OCI-M1 (cell line): Measurements from ENCODE around the gene MED28.
A peak's percentile ranks its signal among the peaks of the same experiment; 100 is the strongest.
"Not testable (repeated sequence)": the region's sequence is repeated elsewhere in the genome, so short reads cannot be mapped to it uniquely, and the experiment has no call there.

Experiments used
- DNase-seq: peaks from one replicate; lab custom pipeline; 2025; lab: John Stamatoyannopoulos, UW

Gene MED28, protein sequence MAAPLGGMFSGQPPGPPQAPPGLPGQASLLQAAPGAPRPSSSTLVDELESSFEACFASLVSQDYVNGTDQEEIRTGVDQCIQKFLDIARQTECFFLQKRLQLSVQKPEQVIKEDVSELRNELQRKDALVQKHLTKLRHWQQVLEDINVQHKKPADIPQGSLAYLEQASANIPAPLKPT

DNA sequence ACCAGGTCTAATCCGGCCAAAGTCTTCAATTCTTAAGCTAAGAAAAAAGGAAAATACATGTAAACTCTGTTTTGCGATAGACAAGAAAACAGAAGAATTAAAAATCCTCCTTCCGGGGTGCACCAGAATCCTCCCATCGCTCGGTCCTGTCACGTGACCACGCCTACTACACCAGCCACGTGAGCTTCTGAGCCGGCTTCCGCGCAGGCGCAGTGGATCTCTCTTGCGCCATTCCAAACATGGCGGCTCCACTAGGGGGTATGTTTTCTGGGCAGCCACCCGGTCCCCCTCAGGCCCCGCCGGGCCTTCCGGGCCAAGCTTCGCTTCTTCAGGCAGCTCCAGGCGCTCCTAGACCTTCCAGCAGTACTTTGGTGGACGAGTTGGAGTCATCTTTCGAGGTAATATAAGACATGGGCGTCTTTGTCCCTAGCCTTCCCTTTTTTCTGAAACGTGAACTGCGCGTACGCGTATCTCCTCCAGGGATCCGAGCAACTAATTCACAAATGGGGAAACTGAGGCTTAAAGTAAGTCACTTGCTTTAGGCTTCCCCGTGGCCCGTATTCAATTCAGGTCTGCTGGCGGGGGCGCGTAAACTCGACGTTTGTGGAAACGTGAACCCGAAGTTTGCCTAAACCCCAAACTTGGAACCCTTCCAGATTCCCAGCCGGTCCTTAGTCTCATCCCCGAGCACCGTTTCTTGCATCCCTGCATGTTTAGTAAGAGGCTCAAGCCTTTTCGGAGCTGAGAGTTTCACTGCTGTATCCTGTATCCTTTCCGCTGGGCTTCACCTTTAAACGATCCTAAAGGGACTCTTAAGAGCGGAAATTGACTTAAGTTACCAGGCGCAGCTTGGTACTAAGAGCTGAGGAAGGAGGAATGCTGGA lies at the start of gene MED28:
Gene MED28, plus strand, starts transcription at position 226 of the 884 bp plus-strand sequence. Its CDS starts 14 bp downstream, at position 240.
- DNase-seq: peak; percentile 96

DNA sequence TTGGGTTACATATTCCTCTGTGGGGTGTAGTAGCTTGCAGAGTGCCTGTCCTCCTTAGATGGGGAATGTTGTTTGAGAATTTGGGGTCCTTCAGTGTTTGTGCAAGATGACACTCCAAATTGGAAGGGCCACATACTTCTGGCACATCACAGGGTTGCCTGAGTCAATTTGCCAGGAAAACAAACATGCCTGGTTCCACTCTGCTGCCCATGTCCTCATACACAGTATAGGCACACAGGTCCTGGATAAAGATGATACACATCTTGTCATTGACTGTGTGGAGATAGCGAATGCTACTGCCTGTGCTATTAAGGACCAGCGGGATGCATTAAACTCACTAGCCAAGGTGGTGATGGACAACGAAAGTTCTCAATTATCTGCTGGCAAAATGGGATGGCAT lies 48.6 kb upstream of the MED28 start:
- no peak for DNase-seq

DNA sequence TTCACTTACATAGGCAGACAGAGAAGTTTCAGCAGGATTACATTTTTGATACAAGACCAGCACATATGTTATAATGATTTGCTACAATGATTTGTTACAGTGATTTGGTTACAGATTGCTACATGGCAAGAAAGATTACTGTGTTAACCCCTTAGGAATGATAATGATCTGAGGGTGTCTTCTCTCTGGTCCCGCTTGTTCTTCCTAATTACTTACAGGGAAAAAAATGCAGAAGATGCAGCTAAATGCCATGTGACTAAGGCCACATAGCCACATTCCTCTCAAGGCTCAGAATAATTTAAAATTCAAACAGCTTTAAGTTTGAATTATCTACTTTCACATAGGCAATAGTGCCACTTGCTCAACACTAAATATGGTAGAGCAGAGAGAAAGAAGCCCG lies 47.2 kb upstream of the MED28 start:
- no peak for DNase-seq

DNA sequence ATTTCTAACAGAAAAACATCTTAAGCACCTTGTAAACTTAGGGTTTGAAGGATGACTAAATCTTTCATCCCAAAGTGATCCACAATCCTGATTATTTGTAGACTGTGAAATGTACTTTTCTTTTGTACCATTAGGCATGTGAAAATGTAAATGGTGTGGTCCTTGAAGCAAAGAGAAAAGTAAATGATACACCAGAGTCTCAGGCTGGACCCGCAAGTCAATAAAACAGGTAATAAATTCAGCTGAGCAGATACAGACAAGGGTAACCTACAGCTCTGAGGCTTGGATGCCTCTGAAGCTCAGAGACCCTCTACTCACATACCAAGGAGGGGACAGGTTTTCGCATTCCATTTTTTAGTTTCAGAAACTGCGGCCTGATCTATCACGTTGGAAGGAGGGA lies 40.2 kb upstream of the MED28 start:
- DNase-seq: no peak

DNA sequence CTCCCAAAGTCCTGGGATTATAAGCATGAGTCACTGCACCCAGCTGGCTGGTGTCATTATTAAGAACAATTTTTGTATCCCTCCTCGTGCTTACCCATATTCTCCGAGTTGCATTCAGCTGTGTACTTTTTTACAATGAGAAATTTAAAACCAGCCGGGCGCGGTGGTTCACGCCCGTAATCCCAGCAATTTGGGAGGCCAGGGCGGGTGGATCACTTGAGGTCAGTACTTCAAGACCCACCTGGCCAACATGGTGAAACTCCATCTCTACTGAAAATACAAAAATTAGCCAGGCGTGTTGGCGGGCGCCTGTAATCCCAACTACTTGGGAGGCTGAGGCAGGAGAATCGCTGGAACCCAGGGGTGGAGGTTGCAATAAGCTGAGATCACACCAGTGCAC lies 39.3 kb upstream of the MED28 start:
- DNase-seq: not testable (repeated sequence)

DNA sequence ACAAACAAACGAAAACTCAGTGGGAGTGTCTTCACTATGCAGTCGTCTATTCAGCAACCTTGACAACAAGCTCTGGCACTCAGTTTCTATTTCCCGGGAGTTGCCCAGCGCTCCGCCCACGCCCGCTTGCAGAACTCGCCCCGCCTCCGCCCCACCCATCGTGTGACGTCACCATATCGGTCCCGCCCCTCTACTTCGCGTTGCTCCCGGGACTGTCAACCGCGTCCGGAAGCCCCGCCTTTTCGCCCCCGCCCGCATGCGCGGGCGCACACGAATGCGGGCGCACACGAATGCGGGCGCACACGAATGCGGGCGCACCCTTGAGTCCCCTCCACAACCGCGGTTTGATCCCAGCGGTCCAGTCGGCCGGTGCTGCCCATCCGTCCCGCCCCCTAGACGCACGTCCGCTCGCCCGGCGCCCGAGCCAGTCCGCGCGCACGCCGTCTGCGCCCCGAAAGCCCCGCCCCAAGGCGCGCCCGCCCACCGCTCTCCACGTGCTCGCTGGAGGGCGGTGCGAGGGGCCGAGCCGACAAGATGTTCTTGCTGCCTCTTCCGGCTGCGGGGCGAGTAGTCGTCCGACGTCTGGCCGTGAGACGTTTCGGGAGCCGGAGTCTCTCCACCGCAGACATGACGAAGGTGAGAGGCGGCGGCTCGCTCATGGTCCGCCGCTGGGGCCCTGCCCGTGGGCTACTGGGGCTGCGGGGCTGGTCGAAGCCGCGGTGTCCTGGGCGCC lies 37.3 kb upstream of the MED28 start, which contains the start of gene LAP3:
Gene LAP3, plus strand, starts transcription at position 267 of the 733 bp plus-strand sequence. Its CDS starts 268 bp downstream, at position 535.
- peak; percentile 98 for DNase-seq

DNA sequence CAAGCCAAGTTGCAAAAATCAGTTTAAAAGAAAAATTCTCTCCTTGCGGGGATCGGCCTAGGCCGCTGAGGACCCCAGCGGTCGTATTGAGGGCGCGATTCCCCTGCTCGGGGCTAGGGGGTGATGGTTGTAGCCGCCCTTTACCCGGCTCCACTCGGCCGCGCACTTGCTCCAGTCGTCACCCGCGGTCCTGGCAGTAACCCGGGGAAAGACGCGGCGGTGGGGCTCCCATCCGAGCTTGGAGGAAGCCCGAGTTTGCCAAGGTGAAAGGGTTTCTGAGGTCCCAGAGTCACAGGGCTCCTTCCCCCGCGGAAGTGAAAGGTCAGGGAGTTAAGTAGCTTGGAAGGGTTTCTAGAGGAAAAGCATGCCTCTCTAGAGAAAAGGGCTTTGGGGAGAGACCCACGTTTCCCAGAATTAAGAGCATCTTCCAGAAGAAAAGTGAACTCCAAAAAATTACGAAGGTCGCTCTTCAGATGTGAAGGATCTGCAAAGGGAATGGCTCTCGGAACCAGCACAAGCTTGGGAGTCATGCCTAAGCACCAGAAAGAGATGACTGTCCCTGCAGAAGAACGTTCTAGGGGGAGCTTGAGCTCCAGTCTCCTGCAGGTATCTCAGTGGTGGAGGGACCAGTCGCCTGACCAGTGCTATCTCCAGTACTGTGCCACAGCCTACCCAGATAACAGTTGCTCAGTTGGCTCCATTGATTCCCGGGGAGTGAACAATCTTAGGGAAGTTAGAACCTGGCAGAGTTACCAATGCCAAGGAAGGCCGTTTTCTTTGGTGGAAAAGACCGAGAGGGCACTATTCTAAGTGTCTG lies 36.6 kb upstream of the MED28 start:
- DNase-seq: peak; percentile 85

DNA sequence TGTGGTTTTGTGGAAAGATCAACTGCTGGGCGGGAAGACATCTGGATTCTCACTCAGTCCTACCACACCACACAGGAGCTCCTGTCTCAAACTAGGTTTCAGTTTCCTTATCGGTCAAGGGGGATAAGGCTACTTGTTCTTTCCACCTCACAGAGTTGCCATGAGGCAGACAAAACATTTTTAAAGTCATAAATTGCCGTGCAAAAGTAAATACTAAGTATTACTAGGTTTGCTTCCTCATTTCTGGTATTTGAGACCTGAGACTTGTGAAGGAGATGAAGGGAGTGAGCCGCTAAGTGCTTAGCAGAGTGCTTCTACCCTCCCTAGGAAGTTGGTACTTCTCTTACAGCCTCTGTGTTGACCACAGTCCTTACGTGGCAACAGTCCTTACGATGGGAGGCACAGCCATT lies 36.0 kb upstream of the MED28 start:
- DNase-seq: peak; percentile 91

DNA sequence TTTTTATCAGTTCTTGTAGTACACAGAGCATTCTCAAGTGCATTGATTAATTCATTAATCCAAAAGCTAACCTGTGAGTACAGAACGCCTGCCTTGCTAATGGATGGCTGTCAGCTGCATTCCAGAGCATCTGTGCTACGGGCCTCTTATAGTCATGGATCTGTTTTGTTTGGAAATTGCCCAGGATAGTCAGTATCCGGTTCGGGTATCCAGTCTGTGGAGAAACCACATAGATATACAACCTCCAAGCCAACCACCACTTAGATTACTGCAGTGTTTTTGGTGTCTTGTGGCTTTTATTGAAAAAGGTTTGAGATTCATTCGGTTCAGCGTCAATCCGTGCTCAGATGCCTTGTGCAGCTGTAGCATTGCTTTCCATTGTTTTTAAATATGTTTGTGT lies 33.5 kb upstream of the MED28 start:
- no peak for DNase-seq

DNA sequence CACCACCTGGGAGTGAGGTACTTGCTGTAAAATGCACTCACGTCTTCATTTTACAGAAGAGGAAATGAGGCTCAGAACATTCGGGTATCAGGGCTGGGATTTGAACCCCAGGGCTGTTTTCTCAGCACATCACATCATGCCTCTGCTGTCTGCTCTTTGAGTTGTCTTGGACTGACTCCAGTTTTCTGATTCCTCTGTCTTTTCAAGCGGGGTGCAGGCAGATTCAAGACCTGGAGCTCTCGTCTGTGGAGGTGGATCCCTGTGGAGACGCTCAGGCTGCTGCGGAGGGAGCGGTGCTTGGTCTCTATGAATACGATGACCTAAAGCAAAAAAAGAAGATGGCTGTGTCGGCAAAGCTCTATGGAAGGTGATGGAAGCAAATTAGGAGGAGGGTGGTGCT lies 31.2 kb upstream of the MED28 start:
- DNase-seq: no peak

DNA sequence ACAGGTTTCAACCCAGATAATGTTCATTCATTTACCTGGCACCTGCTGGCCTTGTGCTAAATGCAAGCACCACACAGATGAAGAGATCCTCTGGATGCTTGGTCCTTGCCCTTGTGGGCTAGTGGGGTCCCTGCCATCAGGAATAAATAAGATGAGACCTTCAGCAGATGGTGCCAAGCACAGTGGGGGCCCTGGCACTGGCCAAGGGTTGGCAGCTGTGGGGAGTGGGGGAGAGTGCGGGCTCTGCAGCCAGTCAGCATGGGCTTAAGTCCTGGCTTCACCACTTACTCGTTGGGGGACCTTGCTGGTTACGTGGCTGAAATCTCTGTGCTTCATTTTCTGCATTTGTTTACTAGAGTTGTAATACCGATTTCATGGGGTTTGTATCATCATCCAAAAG lies 30.5 kb upstream of the MED28 start:
- no peak for DNase-seq

DNA sequence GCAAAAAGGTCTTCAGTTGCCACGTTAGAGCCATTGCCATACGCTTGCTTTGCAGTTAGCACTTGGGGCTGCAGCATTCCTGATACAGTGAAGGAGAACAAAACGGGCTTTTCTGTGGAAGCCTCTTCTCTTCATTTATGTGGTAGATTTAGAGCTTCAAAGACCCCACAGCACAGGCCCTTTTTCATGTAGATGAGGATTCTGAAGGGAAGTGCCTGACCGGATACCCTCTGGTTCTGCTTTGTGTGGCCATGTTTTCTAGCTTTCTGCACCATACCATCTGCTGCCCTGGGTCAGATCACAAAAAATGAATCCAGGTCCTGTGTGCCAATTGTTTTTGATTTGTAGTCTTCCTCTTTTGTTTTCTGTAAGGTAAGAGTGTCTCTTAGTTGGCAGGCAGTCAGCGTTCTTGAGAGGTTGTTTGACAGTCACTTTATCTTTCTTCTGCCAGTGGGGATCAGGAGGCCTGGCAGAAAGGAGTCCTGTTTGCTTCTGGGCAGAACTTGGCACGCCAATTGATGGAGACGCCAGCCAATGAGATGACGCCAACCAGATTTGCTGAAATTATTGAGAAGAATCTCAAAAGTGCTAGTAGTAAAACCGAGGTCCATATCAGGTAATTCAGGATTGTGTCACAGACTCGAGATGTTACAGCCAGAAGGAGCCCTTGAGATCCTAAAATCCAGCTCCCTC lies 29.8 kb upstream of the MED28 start:
- no peak for DNase-seq

DNA sequence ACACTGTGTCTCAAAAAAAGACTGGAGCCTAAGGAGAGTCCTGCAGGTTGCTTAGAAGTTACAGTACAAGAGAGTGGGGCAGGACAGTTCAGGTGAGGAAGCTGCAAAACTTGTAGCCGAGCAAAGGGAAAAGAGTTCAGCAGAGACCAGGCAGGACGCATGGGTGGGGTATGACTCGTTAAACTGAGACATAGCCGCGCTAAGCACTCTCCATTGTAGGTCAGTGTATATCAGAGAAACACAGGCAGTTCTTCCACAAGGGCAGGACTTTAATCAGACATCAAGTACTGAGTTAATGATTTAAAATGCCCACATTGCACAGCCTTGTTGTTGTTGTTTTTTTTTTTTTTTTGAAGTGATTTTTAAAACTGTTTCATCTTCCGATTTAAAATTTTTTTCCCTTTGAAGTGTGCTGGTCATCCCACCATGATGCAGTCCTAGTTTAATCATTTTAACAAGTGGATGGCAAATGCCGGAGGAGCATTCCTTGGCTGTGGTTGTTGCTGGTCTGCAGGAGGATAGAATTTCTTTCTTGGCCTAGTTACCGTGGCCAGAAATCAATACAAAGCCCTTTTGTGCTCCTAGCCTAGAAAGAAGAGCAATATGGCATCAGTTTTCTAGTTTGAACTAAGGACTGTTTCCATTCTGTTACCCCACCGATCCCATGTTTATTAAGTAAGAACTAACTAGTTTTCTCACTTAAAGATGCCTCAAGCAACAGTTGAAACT lies 27.2 kb upstream of the MED28 start:
- no peak for DNase-seq

DNA sequence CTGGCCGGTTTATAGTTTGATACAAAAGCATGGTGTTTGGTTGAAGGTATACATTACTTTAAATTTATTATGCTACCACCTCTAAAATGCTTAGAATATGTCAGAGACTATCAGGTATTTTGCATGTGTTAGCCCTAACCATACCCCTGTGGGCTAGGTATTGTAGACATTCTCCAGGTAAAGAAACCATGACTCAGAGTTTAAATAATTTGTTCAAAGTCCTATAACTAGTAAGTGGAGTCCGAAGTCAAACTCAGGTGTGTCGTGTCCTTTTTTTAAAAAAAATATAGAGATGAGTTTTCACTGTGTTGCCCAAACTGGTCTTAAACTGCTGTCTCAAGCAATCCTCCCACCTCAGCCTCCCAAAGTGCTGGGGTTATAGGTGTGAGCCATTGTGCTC lies 25.1 kb upstream of the MED28 start:
- no peak for DNase-seq

DNA sequence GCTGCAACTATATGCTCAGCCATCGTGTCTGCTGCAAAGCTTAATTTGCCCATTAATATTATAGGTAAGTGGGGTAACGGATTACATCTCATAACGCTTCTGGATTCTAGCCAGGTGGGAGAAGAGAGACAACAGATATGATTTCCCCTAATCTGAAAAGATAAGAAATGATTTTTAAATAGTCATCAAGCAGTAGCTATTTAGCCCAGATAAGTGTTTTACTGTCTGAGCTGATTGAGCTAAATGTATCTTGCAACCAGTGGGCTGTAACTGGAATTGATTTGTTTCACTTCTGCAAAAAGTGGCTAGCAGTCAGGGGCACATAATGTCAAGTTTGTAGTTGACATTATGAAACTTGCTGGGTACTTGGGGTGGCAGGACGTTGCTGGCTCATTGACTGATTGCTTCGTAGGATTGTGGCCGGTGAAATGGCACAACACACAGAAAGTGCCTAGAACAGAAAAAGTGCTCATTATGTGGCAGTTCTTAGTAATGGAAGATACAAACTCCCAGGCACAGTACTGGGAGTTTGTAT lies 18.9 kb upstream of the MED28 start:
- DNase-seq: no peak

DNA sequence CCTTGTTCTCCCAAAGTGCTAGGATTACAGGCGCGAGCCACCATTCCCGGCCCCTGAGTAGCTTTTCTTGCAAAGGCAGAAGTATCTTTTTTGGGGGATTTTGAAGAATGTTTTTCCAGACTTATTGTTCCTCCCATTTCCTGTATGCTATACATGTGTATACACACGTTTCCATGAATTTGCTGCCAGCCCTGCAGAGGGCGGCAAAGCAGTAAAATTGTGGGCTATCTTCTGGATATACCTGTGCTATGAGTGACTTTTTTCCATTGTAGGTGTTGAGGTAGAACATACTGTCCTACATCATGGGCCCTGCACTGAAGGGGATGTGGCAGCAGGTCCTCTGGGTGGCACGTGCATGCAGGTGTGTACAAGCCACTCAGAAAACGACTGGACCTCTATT lies 16.9 kb upstream of the MED28 start:
- peak; percentile 2 for DNase-seq

DNA sequence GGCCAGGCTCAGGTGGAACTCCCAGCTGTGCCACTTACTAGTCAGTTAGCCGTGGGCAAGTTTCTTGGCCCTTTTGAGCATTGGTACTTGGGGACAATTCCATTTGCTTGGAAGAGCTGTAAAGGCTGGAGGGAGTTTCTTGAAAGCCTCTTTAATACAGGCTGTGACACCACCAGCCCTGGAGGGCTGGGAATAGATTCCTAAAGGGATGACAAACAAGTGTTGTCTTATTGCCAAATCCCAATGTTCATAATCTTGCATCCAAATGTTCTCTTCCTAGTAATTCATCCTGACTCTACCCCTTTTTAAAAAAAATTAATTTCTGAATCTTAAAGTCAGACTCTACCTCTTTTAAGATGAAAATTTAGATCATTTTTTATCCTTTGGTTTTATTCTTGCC lies 14.6 kb upstream of the MED28 start:
- no peak for DNase-seq

DNA sequence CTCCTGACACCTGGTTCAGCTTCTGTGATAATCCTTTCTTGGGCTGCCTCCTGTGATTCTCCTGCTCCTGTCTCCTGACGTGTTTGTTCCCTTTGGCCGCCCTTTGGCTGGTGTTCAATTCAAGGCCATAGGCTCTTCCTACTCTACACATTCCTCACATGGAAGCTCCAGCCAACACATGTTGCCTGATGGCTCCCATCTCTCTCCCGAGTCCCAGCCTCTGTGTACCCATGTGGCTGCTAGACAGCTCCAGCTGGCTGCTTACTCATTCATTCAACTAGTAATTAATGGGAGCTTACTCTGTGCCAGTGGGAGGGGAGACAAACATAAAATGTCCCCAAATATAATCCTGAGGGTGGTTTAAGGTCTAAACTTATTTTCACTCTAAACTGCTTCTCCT lies 9.2 kb upstream of the MED28 start:
- DNase-seq: no peak

DNA sequence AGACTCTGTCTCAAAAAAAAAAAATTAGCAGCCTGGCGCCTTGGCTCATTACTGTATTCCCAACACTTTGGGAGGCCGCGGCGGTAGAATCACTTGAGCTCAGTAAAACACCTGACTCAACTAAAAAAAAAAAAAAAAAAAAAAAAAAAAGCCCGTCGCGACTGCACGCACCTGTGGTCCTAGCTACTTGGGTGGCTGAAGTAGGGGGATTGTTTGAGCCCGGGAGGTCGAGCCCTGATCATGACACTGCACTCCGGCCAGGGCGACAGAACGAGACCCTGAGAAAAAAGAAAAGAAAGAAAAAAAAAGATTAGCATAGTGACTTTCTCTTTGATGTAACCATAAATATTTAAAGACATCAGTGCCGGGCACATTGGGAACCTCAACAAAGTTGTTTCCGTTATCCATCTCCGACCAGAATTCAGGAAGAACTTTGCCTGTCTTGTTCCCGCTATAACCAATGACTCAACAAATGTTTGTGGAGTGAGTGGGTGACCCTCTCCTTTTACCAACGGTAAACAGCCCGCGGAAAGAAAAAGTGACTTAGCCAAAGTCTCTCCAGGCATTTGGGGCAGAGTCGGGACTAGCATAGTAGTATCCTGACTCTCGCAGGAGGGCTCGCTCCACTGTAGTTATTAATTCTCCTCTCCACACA lies 553 bp upstream of the MED28 start:
- DNase-seq: peak; percentile 56

DNA sequence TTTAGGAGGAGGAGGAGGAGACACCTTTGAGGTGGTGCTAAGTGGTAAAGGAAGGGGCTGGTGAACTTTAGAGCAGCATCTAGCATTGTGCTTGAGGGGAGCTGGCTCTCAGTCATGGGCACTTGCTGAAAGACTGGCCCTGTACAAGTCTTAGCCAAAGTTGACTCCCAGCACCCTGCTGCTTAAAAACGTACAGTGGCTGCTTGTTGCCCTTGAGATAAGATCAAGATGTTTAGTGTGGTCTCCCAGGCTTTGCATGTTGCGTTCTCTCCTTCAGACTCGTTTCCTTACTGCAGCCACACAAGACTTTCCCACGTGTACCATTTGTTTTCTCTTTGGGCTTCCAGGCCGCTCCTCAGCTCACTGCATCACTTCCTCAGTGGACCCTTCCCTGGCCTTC lies 1.8 kb downstream of the MED28 start:
- DNase-seq: no peak
